Measurements from ENCODE around the gene NEMP2. TPM values are rescaled to one million over a fixed set of nuclear protein-coding genes. Genes with fewer than 3 reads are reported as not detected.

Gene NEMP2
- total and polyA plus RNA-seq, 2 donors from 2014 or later = 2.3 to 5.2 TPM

GRCh38 chr2:190455358-190456095 is 79.0 kb downstream of the NEMP2 start:
- Histone ChIP-seq H3K36me3 (ENCODE audit: control insufficient read depth in 2 of 3, insufficient read depth in 3 of 3, low read length in 3 of 3) (no peaks in the 10 kb centered on the region), H3K27ac (ENCODE audit: low read depth in 2 of 2, low read length in 2 of 2) (no peak overlapping the region), H3K4me3 (ENCODE audit: low read length in 3 of 3) (no peak overlapping the region), H3K4me1 (ENCODE audit: control insufficient read depth in 2 of 3, insufficient read depth in 2 of 3, low read depth in 1 of 3, low read length in 3 of 3) (no peaks in the 10 kb centered on the region), H3K9me3 (ENCODE audit: control insufficient read depth in 2 of 3, insufficient read depth in 1 of 3, low read length in 3 of 3) (no peaks in the 10 kb centered on the region), H3K9ac (ENCODE audit: low read length in 3 of 3) (no peak overlapping the region), H3K27me3 (ENCODE audit: control insufficient read depth, insufficient read depth, low read length) (no peaks in the 10 kb centered on the region)
- DNase-seq = no peak
- no peak for TF ChIP-seq CTCF (IDR thresholded peaks at IDR 0.05; ENCODE audit: borderline replicate concordance, extremely low read depth, insufficient read depth)
- intact Hi-C loops (cut with DNase I) = no loop called here
- no peak for FAIRE-seq

GRCh38 chr2:190454795-190455194 is 79.7 kb downstream of the NEMP2 start:
- Histone ChIP-seq H3K9ac (ENCODE audit: low read length in 3 of 3) (no peak overlapping the region), H3K27ac (ENCODE audit: low read depth in 2 of 2, low read length in 2 of 2) (no peak overlapping the region), H3K4me3 (ENCODE audit: low read length in 3 of 3) (no peak overlapping the region), H3K9me3 (ENCODE audit: control insufficient read depth in 2 of 3, insufficient read depth in 1 of 3, low read length in 3 of 3) (no peaks in the 10 kb centered on the region), H3K36me3 (ENCODE audit: control insufficient read depth in 2 of 3, insufficient read depth in 3 of 3, low read length in 3 of 3) (no peaks in the 10 kb centered on the region), H3K4me1 (ENCODE audit: control insufficient read depth in 2 of 3, insufficient read depth in 2 of 3, low read depth in 1 of 3, low read length in 3 of 3) (no peaks in the 10 kb centered on the region), H3K27me3 (ENCODE audit: control insufficient read depth, insufficient read depth, low read length) (no peaks in the 10 kb centered on the region)
- no peak for FAIRE-seq
- no peak for TF ChIP-seq CTCF (IDR thresholded peaks at IDR 0.05; ENCODE audit: borderline replicate concordance, extremely low read depth, insufficient read depth)
- no peak for DNase-seq
- intact Hi-C loops (cut with DNase I) = no loop called here

Other genes with a start within 250 kb of the NEMP2 start
- gene HIBCH, start 214.9 kb downstream of the NEMP2 start, total RNA-seq = 35.7 TPM
- 115 TPM for gene HIBCH, start 214.9 kb downstream of the NEMP2 start, polyA plus RNA-seq (ENCODE audit: insufficient read depth, low read depth, low replicate concordance)
- gene INPP1, start 191.1 kb downstream of the NEMP2 start, total RNA-seq = 27.2 TPM
- 15.1 TPM for gene INPP1, start 191.1 kb downstream of the NEMP2 start, polyA plus RNA-seq (ENCODE audit: insufficient read depth, low read depth, low replicate concordance)
- gene MFSD6, start 126.4 kb downstream of the NEMP2 start, total RNA-seq = 33.9 TPM
- gene MFSD6, start 126.4 kb downstream of the NEMP2 start, polyA plus RNA-seq (ENCODE audit: insufficient read depth, low read depth, low replicate concordance) = 12.3 TPM
- 45.0 TPM for gene NAB1, start 114.4 kb upstream of the NEMP2 start, total RNA-seq
- gene NAB1, start 114.4 kb upstream of the NEMP2 start, polyA plus RNA-seq (ENCODE audit: insufficient read depth, low read depth, low replicate concordance) = 10.4 TPM

Measured in kidney (tissue), 14 donors.